Activated naive CD4-positive, alpha-beta T cell treated with anti-CD3 and anti-CD28 coated beads for 36 hours (primary cell): Measurements from ENCODE around the gene BRAF. TPM values are rescaled to one million over a fixed set of nuclear protein-coding genes. Genes with fewer than 3 reads are reported as not detected.
A peak's percentile ranks its signal among the peaks of the same experiment; 100 is the strongest.
"Not testable (repeated sequence)": the region's sequence is repeated elsewhere in the genome, so short reads cannot be mapped to it uniquely, and the experiment has no call there.

Experiments used
- CTCF ChIA-PET: fragments of 350-600 bp; sonication (Branson Sonifier 250); formaldehyde crosslinking; loops from one replicate; lab custom pipeline; 2021; ENCODE audit warnings: antibody characterized with exemption; lab: Charles Lee
- DNase-seq: peaks from one replicate; pipeline ENCODE4 v3.0.0-alpha.2; 2020
- H3K27ac Mint-ChIP-seq: one replicate; pipeline ENCODE4 v1.8.0; 2021; ENCODE audit warnings: mild to moderate bottlenecking, mixed read lengths
- H3K27me3 Mint-ChIP-seq: one replicate; pipeline ENCODE4 v1.8.0; 2021; ENCODE audit warnings: low read depth, mixed read lengths
- H3K36me3 Mint-ChIP-seq: one replicate; pipeline ENCODE4 v1.8.0; 2021; ENCODE audit warnings: low read depth, mixed read lengths
- H3K4me1 Mint-ChIP-seq: one replicate; pipeline ENCODE4 v1.8.0; 2021; ENCODE audit warnings: low read depth, mixed read lengths
- H3K4me3 Mint-ChIP-seq: one replicate; pipeline ENCODE4 v1.8.0; 2021; ENCODE audit warnings: mild to moderate bottlenecking, moderate library complexity, mixed read lengths
- H3K9me3 Mint-ChIP-seq: one replicate; pipeline ENCODE4 v1.8.0; 2021; ENCODE audit warnings: mixed read lengths
- intact Hi-C: fragments of 100-400 bp; cut with micrococcal nuclease; formaldehyde crosslinking; loops from one replicate; pipeline ENCODE4 v1.15.1; 2023
- total RNA-seq, 2 experiments: library from RNA; stranded (reverse); gene quantifications; one replicate each; pipeline ENCODE4 v1.2.3, GENCODE V29; 2021

Gene BRAF
- total RNA-seq, 2 experiments from 2014 or later = 24.6 to 28.6 TPM

- H3K27ac Mint-ChIP-seq = peak overlapping the region; percentile 99
- peak; percentile 97 for DNase-seq
- CTCF ChIA-PET = interaction anchor here (1.1 kb wide), 1 partner anchor 22 kb away, joined by 3 read pairs; no protein-coding TSS in a partner anchor
Measured at GRCh38 chr7:140696024-140696679, 228.6 kb downstream of the BRAF start.

GRCh38 chr7:140695381-140695780 is 229.3 kb downstream of the BRAF start:
- peaks cover 12% of the 10 kb centered on the region for H3K36me3 Mint-ChIP-seq
- peaks cover 34% of the 10 kb centered on the region for H3K4me1 Mint-ChIP-seq
- CTCF ChIA-PET = no interaction called here
- no peak overlapping the region for H3K27ac Mint-ChIP-seq
- H3K27me3 Mint-ChIP-seq = no peaks in the 10 kb centered on the region
- intact Hi-C loops = no loop called here
- H3K4me3 Mint-ChIP-seq = no peak overlapping the region
- DNase-seq = no peak
- H3K9me3 Mint-ChIP-seq = no peaks in the 10 kb centered on the region

More at GRCh38 chr7:140696024-140696679, 228.6 kb downstream of the BRAF start:
- Mint-ChIP-seq H3K27me3 (no peaks in the 10 kb centered on the region), H3K4me3 (peak overlapping the region; percentile 98), H3K9me3 (no peaks in the 10 kb centered on the region), H3K36me3 (peaks cover 9% of the 10 kb centered on the region), H3K4me1 (peaks cover 34% of the 10 kb centered on the region)
- intact Hi-C loops = loop anchor here (1.0 to 2.0 kb wide), 7 partner anchors 23 to 1043 kb away; partner anchors contain the start of genes MKRN1 and SSBP1

- CTCF ChIA-PET = no interaction called here
- intact Hi-C loops = no loop called here
Measured at GRCh38 chr7:140694592-140694991, 230.1 kb downstream of the BRAF start.

DNA sequence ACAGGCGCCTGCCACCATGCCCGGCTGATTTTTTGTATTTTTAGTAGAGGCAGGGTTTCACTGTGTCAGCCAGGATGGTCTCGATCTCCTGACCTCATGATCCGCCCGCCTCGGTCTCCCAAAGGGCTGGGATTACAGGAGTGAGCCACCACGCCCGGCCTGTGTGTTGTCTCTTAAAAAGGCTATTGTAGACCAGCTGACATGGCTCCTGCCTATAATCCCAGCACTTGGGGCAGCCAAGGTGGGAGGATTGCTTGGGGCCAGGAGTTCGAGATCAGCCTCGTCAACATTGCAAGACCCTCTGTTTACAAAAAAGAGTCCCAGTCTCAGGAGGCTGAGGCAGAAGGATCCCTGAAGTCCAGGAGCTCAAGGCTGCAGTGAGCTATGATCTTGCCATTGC is 230.9 kb downstream of the BRAF start:
- intact Hi-C loops, DNase-seq, H3K9me3 Mint-ChIP-seq, H3K27ac Mint-ChIP-seq, H3K27me3 Mint-ChIP-seq, H3K4me3 Mint-ChIP-seq, CTCF ChIA-PET: not testable (repeated sequence)
- H3K36me3 Mint-ChIP-seq = peaks cover 10% of the 10 kb centered on the region
- H3K4me1 Mint-ChIP-seq = peaks cover 26% of the 10 kb centered on the region

More at GRCh38 chr7:140694592-140694991, 230.1 kb downstream of the BRAF start:
- Mint-ChIP-seq H3K9me3 (no peaks in the 10 kb centered on the region), H3K27me3 (no peaks in the 10 kb centered on the region), H3K27ac (no peak overlapping the region), H3K4me3 (no peak overlapping the region), H3K4me1 (peaks cover 31% of the 10 kb centered on the region), H3K36me3 (peaks cover 12% of the 10 kb centered on the region)
- DNase-seq = no peak

DNA sequence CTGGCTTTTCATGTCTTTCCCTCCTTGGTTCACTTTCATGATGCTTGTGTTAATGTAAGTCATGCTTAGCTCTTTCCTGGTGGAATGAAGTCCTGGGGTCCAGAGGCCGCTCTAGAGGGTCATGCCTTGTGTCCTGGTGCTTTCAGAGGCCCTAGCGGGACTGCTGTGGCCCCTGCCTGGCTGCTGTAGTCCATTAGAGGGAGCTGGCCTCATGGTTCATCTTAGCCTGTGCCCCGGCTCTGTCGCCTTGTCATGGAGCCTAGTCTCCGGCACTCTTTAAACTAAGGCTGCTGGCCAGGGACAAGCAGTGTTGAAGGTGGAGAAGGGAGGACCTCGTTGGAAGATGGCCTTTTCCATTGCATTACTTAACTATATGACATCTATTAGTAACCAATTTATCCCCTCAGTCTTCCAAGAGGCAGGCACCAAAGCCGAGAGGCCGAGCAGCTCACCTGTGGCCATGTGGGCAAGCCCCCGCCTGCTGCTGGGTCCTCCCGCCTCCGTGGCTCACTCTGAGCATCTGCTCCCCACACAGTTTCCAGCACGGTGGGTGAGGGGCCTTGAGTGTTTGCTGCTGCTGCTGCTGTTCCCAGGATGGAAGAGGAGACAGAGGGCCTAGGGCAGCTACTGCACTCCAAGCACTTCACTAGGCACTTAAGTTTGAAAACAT is 233.2 kb downstream of the BRAF start:
- intact Hi-C loops = no loop called here
- H3K36me3 Mint-ChIP-seq = peaks cover 13% of the 10 kb centered on the region
- H3K27ac Mint-ChIP-seq = no peak overlapping the region
- CTCF ChIA-PET = interaction anchor here (0.8 kb wide), 1 partner anchor 49 kb away, joined by 3 read pairs; no protein-coding TSS in a partner anchor
- no peak overlapping the region for H3K4me3 Mint-ChIP-seq
- peaks cover 14% of the 10 kb centered on the region for H3K4me1 Mint-ChIP-seq
- H3K27me3 Mint-ChIP-seq = no peaks in the 10 kb centered on the region
- DNase-seq = no peak
- no peaks in the 10 kb centered on the region for H3K9me3 Mint-ChIP-seq

DNA sequence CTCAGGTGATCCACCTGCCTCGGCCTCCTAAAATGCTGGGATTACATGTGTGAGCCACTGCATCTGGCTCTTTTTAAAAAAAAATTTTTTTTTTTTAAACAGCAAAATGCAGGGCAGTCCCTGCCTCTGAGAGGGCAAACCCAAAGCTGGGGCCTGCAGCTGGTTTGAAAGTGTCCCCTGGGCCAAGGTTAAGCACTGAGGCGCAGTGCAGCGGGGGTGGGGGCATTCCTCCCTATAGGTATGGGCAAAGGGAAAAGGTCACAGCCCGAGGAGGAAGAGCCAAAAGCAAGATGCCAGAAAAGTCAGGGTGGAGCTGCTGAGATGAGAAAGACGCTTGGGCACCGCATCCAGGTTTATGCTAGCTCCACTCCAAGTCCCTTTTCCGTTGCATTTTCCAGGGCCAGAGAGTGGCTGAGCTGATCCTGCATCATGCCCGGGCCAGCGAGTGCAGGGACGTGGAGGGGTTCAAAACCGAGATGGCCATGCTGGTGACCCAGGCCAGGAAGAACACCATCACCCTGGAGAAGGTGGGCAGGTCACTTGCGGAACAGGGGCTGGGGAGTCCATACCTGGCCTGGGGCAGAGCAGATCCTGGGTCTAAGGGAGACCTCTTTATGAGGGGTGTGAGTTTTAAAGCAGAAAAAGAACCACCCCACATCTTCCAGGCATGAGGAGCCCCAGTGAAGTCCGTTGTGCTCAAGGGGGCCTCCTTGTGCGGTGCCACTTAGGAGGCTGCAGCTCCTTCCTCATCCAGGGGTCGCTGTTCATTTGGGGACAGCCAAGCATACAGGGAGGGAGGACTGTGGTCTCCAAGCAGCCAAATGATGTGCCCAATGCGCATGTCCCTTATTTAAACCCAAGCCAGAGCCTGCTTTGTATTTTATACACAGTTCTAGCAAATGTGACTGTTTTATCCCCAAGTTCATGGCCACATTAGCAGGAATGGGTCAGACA is 235.3 kb downstream of the BRAF start:
- H3K4me3 Mint-ChIP-seq = no peak overlapping the region
- intact Hi-C loops = no loop called here
- H3K27ac Mint-ChIP-seq = no peak overlapping the region
- H3K27me3 Mint-ChIP-seq = no peaks in the 10 kb centered on the region
- CTCF ChIA-PET = no interaction called here
- DNase-seq = no peak
- peaks cover 13% of the 10 kb centered on the region for H3K36me3 Mint-ChIP-seq
- H3K4me1 Mint-ChIP-seq = peaks cover 6% of the 10 kb centered on the region
- H3K9me3 Mint-ChIP-seq = no peaks in the 10 kb centered on the region

- intact Hi-C loops = no loop called here
- no peak overlapping the region for H3K27ac Mint-ChIP-seq
- H3K36me3 Mint-ChIP-seq = peaks cover 18% of the 10 kb centered on the region
Measured at GRCh38 chr7:140688341-140688740, 236.4 kb downstream of the BRAF start.

GRCh38 chr7:140686921-140687320 is 237.8 kb downstream of the BRAF start:
- Mint-ChIP-seq H3K27me3 (no peaks in the 10 kb centered on the region), H3K9me3 (no peaks in the 10 kb centered on the region), H3K4me3 (no peak overlapping the region), H3K36me3 (peaks cover 16% of the 10 kb centered on the region), H3K4me1 (no peaks in the 10 kb centered on the region), H3K27ac (no peak overlapping the region)
- DNase-seq = no peak
- intact Hi-C loops = no loop called here
- CTCF ChIA-PET = interaction anchor here (0.6 kb wide), 1 partner anchor 19 kb away, joined by 3 read pairs; no protein-coding TSS in a partner anchor

More at GRCh38 chr7:140688341-140688740, 236.4 kb downstream of the BRAF start:
- Mint-ChIP-seq H3K4me3 (no peak overlapping the region), H3K27me3 (no peaks in the 10 kb centered on the region), H3K4me1 (peaks cover 5% of the 10 kb centered on the region), H3K9me3 (no peaks in the 10 kb centered on the region)
- CTCF ChIA-PET = no interaction called here
- DNase-seq = no peak

GRCh38 chr7:140685407-140686087 is 239.2 kb downstream of the BRAF start:
- CTCF ChIA-PET = interaction anchor here (0.6 to 0.8 kb wide), 2 partner anchors 13 to 32 kb away, joined by 3 to 4 read pairs; no protein-coding TSS in a partner anchor
- DNase-seq = no peak
- H3K27ac Mint-ChIP-seq = no peak overlapping the region
- intact Hi-C loops = no loop called here
- H3K4me1 Mint-ChIP-seq = no peaks in the 10 kb centered on the region
- H3K27me3 Mint-ChIP-seq = no peaks in the 10 kb centered on the region
- no peaks in the 10 kb centered on the region for H3K9me3 Mint-ChIP-seq
- no peak overlapping the region for H3K4me3 Mint-ChIP-seq
- H3K36me3 Mint-ChIP-seq = peaks cover 20% of the 10 kb centered on the region

DNA sequence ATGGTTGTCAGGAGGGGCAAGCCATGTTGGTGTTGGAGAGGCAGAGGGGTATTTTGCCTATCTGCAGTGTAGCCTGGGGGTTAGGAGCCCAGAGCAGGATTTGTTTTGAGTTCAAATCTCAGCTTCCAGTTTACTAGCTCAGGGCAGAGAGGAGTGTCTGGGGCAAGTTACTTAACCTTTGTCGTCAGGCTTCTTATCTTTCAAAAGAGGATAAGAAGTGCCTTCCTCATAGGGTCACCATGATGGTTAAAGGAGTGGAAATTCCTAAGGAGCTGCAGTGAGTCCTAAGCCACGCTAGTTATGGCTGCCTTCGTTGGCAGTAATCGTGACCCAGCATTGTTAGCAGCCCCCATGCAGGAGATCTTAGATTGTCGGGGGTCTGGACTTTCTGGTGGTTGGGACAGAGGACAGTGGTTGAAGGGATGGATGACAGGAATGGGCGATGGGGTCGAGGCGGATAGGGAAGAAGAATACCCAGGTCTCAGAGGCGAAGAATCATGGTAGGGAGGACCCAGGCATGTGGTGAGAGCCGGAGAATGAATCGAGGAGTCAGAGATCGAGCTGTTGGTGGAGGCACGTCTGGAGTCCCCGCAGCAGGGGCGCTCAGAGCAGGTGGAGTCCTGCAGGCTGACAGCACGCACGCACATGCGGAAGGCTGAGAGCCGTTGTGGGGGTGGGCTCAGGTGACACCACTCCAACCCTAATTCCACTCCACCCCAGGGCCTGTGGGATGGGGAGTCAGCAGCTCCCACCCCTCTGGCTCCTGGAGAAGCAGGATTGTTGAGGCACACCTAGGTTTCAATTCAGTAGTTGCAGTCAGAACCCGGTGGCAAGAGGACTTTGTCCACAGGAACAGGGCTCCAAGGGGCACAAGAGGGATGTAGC is 240.4 kb downstream of the BRAF start:
- CTCF ChIA-PET = no interaction called here
- peaks cover 26% of the 10 kb centered on the region for H3K36me3 Mint-ChIP-seq
- intact Hi-C loops = no loop called here

GRCh38 chr7:140683657-140684056 is 241.1 kb downstream of the BRAF start:
- intact Hi-C loops = no loop called here
- Mint-ChIP-seq H3K4me3 (no peak overlapping the region), H3K4me1 (peaks cover 1% of the 10 kb centered on the region), H3K27me3 (no peaks in the 10 kb centered on the region), H3K9me3 (no peaks in the 10 kb centered on the region), H3K27ac (no peak overlapping the region), H3K36me3 (peaks cover 31% of the 10 kb centered on the region)
- DNase-seq = no peak
- CTCF ChIA-PET = no interaction called here

More for the DNA sequence above, 240.4 kb downstream of the BRAF start:
- no peaks in the 10 kb centered on the region for H3K4me1 Mint-ChIP-seq
- H3K27ac Mint-ChIP-seq = no peak overlapping the region
- no peaks in the 10 kb centered on the region for H3K9me3 Mint-ChIP-seq
- H3K27me3 Mint-ChIP-seq = no peaks in the 10 kb centered on the region
- H3K4me3 Mint-ChIP-seq = no peak overlapping the region
- DNase-seq = no peak
